ENCODE measurements around the gene CAMK1D.

DNA sequence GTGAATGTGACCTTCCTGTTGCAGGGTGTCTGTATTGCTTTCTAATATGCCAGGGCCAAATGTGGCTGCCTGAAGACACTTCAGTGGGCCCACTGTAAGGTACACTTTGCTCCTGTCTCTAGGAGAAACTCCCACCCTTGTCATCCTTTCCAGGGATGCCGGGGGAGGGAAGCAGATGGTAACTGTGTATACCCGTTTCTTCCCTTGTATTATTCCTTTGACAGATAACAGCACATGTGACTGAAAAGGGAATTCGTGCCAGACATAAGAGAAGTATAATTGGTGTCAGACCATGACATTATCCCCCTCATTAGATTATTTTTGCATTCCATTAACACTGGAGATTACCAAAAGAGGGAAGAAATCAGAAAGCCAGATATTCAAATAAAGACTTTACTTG is 317.7 kb downstream of the CAMK1D start:
- no peak for TF ChIP-seq POLR2A (IDR thresholded peaks at IDR 0.05)
- TF ChIP-seq EP300 (IDR thresholded peaks at IDR 0.05), result no peak
